Breast epithelium (tissue), 4 donors: ENCODE data around the gene IL12RB1. TPM values are rescaled to one million over a fixed set of nuclear protein-coding genes. Genes with fewer than 3 reads are reported as not detected.

Experiments used
- DNase-seq, 2 donors: peaks; one replicate each; pipeline ENCODE4 v3.0.0-alpha.2; 2019; ENCODE audit warnings: low spot score in 2 of 2
- H3K27ac ChIP-seq, 2 donors: fragments of 200-600 bp; sonication (generic) in 1 of 2; one replicate each; pipeline ENCODE4 v1.5.1; 2016 to 2019; ENCODE audit warnings: mild to moderate bottlenecking in 1 of 2
- H3K27me3 ChIP-seq, 2 donors: fragments of 200-600 bp; sonication (generic) in 1 of 2; one replicate each; pipeline versions ENCODE4 v1.5.1 to v1.6.0; 2017 to 2019; ENCODE audit warnings: control low read depth in 1 of 2, mild to moderate bottlenecking in 1 of 2
- H3K36me3 ChIP-seq: fragments of 200-600 bp; one replicate; pipeline ENCODE4 v1.5.1; 2019
- H3K4me1 ChIP-seq, 2 donors: fragments of 200-600 bp; sonication (generic); one replicate each; pipeline ENCODE4 v1.5.1; 2016 to 2019; ENCODE audit warnings: control low read depth in 1 of 2
- H3K4me3 ChIP-seq, 3 donors: fragments of 200-600 bp; sonication (generic); 1 replicate in 2 of 3; 2 replicates in 1 of 3; pipeline ENCODE4 v1.5.1; 2016 to 2019; ENCODE audit warnings: mild to moderate bottlenecking in 3 of 3, moderate library complexity in 2 of 3
- H3K9me3 ChIP-seq, 2 donors: fragments of 200-600 bp; sonication (generic) in 1 of 2; one replicate each; pipeline ENCODE4 v1.5.1; 2016 to 2019; ENCODE audit warnings: control low read depth in 1 of 2
- POLR2A ChIP-seq: fragments of 450-650 bp; IDR thresholded peaks from one replicate; pipeline ENCODE4 v1.6.1; 2016; ENCODE audit warnings: antibody characterized with exemption, mild to moderate bottlenecking, moderate library complexity
- POLR2AphosphoS5 ChIP-seq, 3 donors: sonication (generic); formaldehyde crosslinking; IDR thresholded peaks; one replicate each; pipeline ENCODE4 v1.6.1; 2017; ENCODE audit warnings: antibody characterized with exemption in 3 of 3
- intact Hi-C: fragments of 100-400 bp; cut with DNase I; formaldehyde crosslinking; loops from one replicate; pipeline ENCODE4 v1.15.1; 2023; ENCODE audit warnings: low total_unique reads
- total RNA-seq, 3 donors: library from RNA; depleted of rRNA; stranded (reverse); fragments of >200 nt; gene quantifications; one replicate each; pipeline ENCODE4 v1.1.0, GENCODE V29; 2016
- TF ChIP-seq, protein P1 (sequence below), 3 donors: fragments of 450-650 bp; IDR thresholded peaks; one replicate each; pipeline ENCODE4 v1.5.1; 2016 to 2017; ENCODE audit warnings: antibody characterized with exemption in 3 of 3, mild to moderate bottlenecking in 3 of 3, moderate library complexity in 3 of 3

Gene IL12RB1
- total RNA-seq, 3 donors from 2014 or later = 0.98 to 2.1 (median 1.6) TPM

DNA sequence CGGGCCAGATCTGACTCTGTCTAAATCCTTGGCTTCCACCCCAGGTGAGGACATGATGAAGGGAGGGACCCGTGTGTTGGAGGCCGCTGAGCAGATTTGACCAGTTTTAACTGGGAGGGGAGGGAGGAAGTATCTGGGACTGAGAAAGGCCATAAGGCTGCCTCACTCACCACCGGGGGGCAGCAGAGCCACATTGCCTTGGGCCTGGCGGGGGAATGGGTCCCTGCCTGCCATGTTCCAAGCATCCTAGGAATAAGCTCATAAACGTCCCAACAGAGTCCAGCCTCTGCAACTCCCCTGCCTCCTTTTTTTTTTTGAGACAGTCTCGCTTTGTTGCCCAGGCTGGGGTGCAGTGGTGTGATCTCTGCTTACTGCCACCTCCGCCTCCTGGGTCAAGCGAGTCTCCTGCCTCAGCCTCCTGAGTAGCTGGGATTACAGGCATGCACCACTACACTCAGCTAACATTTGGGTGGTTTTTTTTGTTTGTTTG lies 26.3 kb upstream of the IL12RB1 start:
- no peak for TF ChIP-seq POLR2AphosphoS5 (IDR thresholded peaks at IDR 0.05)
- TF ChIP-seq, protein P1, sequence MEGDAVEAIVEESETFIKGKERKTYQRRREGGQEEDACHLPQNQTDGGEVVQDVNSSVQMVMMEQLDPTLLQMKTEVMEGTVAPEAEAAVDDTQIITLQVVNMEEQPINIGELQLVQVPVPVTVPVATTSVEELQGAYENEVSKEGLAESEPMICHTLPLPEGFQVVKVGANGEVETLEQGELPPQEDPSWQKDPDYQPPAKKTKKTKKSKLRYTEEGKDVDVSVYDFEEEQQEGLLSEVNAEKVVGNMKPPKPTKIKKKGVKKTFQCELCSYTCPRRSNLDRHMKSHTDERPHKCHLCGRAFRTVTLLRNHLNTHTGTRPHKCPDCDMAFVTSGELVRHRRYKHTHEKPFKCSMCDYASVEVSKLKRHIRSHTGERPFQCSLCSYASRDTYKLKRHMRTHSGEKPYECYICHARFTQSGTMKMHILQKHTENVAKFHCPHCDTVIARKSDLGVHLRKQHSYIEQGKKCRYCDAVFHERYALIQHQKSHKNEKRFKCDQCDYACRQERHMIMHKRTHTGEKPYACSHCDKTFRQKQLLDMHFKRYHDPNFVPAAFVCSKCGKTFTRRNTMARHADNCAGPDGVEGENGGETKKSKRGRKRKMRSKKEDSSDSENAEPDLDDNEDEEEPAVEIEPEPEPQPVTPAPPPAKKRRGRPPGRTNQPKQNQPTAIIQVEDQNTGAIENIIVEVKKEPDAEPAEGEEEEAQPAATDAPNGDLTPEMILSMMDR (IDR thresholded peaks at IDR 0.05) = peak; percentile 57 to 82 (median 72)
- no peak for TF ChIP-seq POLR2A
- intact Hi-C loops = loop anchor here (10.0 kb wide), 1 partner anchor 52 kb away; no protein-coding TSS in a partner anchor
- peaks cover 0 to 4% of the 10 kb centered on the region in 2 donors for H3K4me1 ChIP-seq
- no peak overlapping the region for H3K27ac ChIP-seq
- DNase-seq = peak; percentile 73 to 87
- H3K4me3 ChIP-seq = no peak overlapping the region
- H3K27me3 ChIP-seq = no peaks in the 10 kb centered on the region
- H3K36me3 ChIP-seq = no peaks in the 10 kb centered on the region
- no peaks in the 10 kb centered on the region for H3K9me3 ChIP-seq

DNA sequence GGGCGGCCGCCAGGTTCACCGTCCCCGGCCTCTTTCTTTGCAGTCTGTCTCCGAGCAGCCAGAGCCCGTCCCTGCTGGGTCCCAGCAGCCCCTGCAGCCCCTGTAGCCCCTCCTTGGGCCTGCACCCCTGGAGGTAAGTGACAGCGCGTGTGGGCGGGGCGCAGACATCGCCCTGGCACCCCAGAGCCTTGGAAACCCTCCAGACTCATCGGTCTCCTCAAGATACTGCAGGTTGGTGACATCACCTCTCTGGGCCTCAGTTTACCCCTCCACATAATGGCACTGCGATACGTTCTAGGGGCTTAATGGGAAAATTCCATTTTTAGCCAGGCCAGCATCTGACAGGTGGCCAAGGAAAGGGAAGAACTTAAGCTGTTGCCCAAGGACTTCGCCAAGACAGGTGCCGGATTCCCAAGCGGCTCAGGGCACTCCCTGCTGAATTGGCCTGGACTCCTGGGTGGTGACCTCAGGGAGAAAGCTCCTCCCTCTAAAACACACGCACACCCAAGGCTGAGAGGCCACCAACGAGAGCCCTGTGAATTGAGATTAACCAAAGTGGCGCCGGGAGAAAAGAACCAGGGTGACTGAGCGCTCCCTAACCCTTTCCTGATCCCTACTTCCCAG lies 24.0 kb upstream of the IL12RB1 start:
- H3K27me3 ChIP-seq = no peaks in the 10 kb centered on the region
- peak overlapping the region; percentile 56 to 92 (median 74) for H3K4me3 ChIP-seq
- no peaks in the 10 kb centered on the region for H3K9me3 ChIP-seq
- peaks cover 0 to 4% of the 10 kb centered on the region in 2 donors for H3K4me1 ChIP-seq
- H3K36me3 ChIP-seq = no peaks in the 10 kb centered on the region
- no peak for TF ChIP-seq POLR2AphosphoS5 (IDR thresholded peaks at IDR 0.05)
- TF ChIP-seq, protein P1 (IDR thresholded peaks at IDR 0.05) = no peak
- TF ChIP-seq POLR2A = no peak
- H3K27ac ChIP-seq = no peak overlapping the region
- DNase-seq = no peak
- intact Hi-C loops = loop anchor here (10.0 kb wide), 1 partner anchor 54 kb away; no protein-coding TSS in a partner anchor

DNA sequence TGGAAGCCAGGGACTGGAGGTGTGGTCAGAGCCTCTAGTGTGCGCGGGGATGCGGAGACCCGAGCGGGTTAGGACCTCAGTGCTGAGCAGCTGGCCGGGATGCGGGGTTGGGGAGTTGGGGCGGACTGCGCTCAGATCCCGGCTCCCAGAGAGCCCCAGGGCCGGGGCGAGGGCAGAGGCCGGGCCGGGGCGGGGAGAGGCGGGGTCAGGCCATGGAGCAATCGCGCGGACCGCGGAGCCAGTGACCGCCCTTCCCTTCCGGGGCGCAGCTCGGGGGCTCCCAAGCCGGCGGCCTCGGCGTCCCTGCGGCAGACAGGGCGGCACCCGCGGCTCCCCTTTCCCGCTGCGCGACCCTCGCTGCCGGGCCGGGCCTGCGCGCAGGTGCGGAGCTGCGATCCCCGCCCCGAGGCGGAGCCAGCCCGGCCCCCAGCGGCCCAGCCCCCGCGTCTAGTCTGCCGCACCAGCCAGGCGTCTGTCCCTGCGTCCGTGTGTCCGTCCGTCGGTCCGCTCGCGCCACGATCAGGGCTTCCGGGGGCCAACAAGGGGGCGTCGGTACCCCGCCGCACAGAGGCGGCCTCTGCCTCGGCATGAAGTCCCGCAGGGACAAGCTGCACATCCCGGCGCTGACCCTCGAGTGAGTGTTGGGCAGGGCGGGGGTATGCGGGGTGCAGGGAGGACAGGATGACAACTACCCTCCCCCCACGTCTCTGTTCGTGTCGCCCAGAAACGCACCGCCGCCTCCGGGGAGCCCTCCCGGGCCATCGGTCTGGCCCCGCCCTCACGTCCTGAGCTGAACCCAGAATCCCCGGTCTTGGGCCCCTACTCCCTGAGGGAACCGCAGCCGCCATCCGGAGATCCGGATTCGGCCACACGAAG lies 23.2 kb upstream of the IL12RB1 start:
- DNase-seq = no peak
- Histone ChIP-seq H3K9me3 (no peaks in the 10 kb centered on the region), H3K4me3 (peak overlapping the region; percentile 56 to 92 (median 74)), H3K36me3 (no peaks in the 10 kb centered on the region), H3K4me1 (peaks cover 0 to 4% of the 10 kb centered on the region in 2 donors), H3K27ac (peak overlapping the region; percentile 13 to 62), H3K27me3 (no peaks in the 10 kb centered on the region)
- intact Hi-C loops = loop anchor here (10.0 kb wide), 1 partner anchor 55 kb away; no protein-coding TSS in a partner anchor
- TF ChIP-seq, protein P1 (IDR thresholded peaks at IDR 0.05) = no peak
- TF ChIP-seq POLR2AphosphoS5 (IDR thresholded peaks at IDR 0.05) (no peak), POLR2A (no peak)

DNA sequence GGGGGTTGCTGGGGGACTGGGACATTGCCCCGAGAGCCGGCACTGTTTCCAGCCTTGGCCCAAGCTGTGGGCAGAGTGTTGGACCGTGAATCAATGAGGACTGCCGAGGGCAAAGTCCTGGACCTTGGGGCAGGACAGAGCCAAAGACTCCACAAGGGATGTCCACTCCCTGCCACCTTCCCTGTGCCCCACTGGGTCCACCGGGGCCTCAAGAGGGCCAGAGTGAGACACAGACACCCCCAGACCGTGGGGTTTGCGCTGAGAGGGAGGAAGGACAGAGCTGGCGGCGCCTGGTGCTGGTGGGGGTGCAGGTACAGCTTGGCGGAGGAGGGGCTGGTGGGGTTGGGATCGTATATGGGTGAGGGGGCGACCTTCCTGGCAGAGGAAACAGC lies 22.6 kb upstream of the IL12RB1 start:
- Histone ChIP-seq H3K9me3 (no peaks in the 10 kb centered on the region), H3K4me3 (peak overlapping the region; percentile 56 to 92 (median 74)), H3K36me3 (no peaks in the 10 kb centered on the region), H3K27ac (peak overlapping the region; percentile 13 to 62), H3K27me3 (no peaks in the 10 kb centered on the region), H3K4me1 (peaks cover 0 to 7% of the 10 kb centered on the region in 2 donors)
- no peak for DNase-seq
- intact Hi-C loops = no loop called here
- TF ChIP-seq POLR2AphosphoS5 (IDR thresholded peaks at IDR 0.05) (no peak), POLR2A (no peak)
- TF ChIP-seq, protein P1 (IDR thresholded peaks at IDR 0.05) = no peak
